GM23248 (cell line): ENCODE measurements around the gene GCM1. TPM values are rescaled to one million over a fixed set of nuclear protein-coding genes. Genes with fewer than 3 reads are reported as not detected.

ENCODE experiments used
- DNase-seq: peaks from one replicate; pipeline ENCODE4 v3.0.0-alpha.2; 2015
- H2AFZ ChIP-seq: fragments of 200-600 bp; sonication (generic); 2 replicates; pipeline ENCODE4 v1.6.1; 2016; ENCODE audit warnings: antibody characterized with exemption
- H3F3A ChIP-seq: fragments of 200-600 bp; sonication (generic); 2 replicates; pipeline ENCODE4 v1.6.1; 2016; ENCODE audit warnings: mild to moderate bottlenecking, antibody characterized with exemption, mixed run types; ENCODE audit not compliant: insufficient read depth
- H3K27ac ChIP-seq: fragments of 200-600 bp; sonication (generic); 2 replicates; pipeline ENCODE4 v1.5.1; 2016; ENCODE audit warnings: mild to moderate bottlenecking
- H3K27me3 ChIP-seq: fragments of 200-600 bp; sonication (generic); replicated peaks from 2 replicates; pipeline ENCODE4 v1.6.1; 2016; ENCODE audit warnings: mild to moderate bottlenecking; ENCODE audit not compliant: insufficient read depth
- H3K36me3 ChIP-seq: fragments of 200-600 bp; sonication (generic); 2 replicates; pipeline ENCODE4 v1.6.1; 2016; ENCODE audit warnings: low read depth, mild to moderate bottlenecking
- H3K4me1 ChIP-seq: fragments of 200-600 bp; sonication (generic); 2 replicates; pipeline ENCODE4 v1.6.1; 2016; ENCODE audit warnings: mild to moderate bottlenecking; ENCODE audit not compliant: insufficient read depth
- H3K4me2 ChIP-seq: fragments of 200-600 bp; sonication (generic); one replicate; pipeline ENCODE4 v1.6.1; 2016; ENCODE audit warnings: mild to moderate bottlenecking; ENCODE audit not compliant: unreplicated experiment
- H3K4me3 ChIP-seq: fragments of 200-600 bp; sonication (generic); 2 replicates; pipeline ENCODE4 v1.5.1; 2016; ENCODE audit warnings: mild to moderate bottlenecking
- H3K79me2 ChIP-seq: fragments of 200-600 bp; sonication (generic); 2 replicates; pipeline ENCODE4 v1.6.1; 2016; ENCODE audit warnings: mild to moderate bottlenecking; ENCODE audit not compliant: insufficient read depth
- H3K9ac ChIP-seq: fragments of 200-600 bp; sonication (generic); 2 replicates; pipeline ENCODE4 v1.6.1; 2016; ENCODE audit warnings: mild to moderate bottlenecking
- H3K9me2 ChIP-seq: fragments of 200-600 bp; sonication (generic); 2 replicates; pipeline ENCODE4 v1.6.1; 2016; ENCODE audit warnings: mixed run types, mild to moderate bottlenecking, moderate library complexity; ENCODE audit not compliant: insufficient read depth
- H3K9me3 ChIP-seq: fragments of 200-600 bp; sonication (generic); one replicate; pipeline ENCODE4 v1.6.1; 2017; ENCODE audit warnings: low read depth
- H4K20me1 ChIP-seq: fragments of 200-600 bp; sonication (generic); 2 replicates; pipeline ENCODE4 v1.6.0; 2016; ENCODE audit not compliant: insufficient read depth
- EZH2 ChIP-seq: fragments of 200-600 bp; sonication (generic); IDR thresholded peaks from 2 replicates; pipeline ENCODE4 v1.6.1; 2018; ENCODE audit warnings: antibody characterized with exemption, mild to moderate bottlenecking; ENCODE audit not compliant: insufficient read depth, poor library complexity, severe bottlenecking
- EZH2phosphoT487 ChIP-seq: fragments of 200-600 bp; sonication (generic); IDR thresholded peaks from 2 replicates; pipeline ENCODE4 v1.6.1; 2018; ENCODE audit warnings: antibody characterized with exemption, moderate library complexity, mild to moderate bottlenecking, low read depth; ENCODE audit not compliant: insufficient read depth
- WGBS, 2 experiments: methylation state at CpG; one replicate each; pipeline ENCODE4 v1.1.6; 2015 to 2017; ENCODE audit warnings: low lambda C conversion rate in 2 of 2, low coverage in 1 of 2; ENCODE audit errors: missing lambda C conversion rate in 2 of 2; 5-methylcytosine and 5-hydroxymethylcytosine counted together
- in situ Hi-C: fragments of 300-500 bp; cut with MboI; formaldehyde crosslinking; loops from 2 replicates; pipeline ENCODE4 v1.15.0; 2020
- polyA plus RNA-seq: library from polyadenylated mRNA; unstranded; fragments of >200 nt; fragmentation: Nextera tagmentation; extraction: Ambion mirVana; gene quantifications from 2 replicates; pipeline ENCODE4 v1.2.1, GENCODE V29; 2016
- total RNA-seq: library from RNA; depleted of rRNA; stranded (reverse); fragments of >200 nt; shearing (Covaris generic); gene quantifications from 2 replicates; pipeline ENCODE4 v1.2.3, GENCODE V29; 2014

Gene GCM1
- total and polyA plus RNA-seq, 2 experiments from 2014 or later: not detected

- Histone ChIP-seq H3K9ac (no peak overlapping the region), H3K79me2 (peaks cover 6% of the 10 kb centered on the region; the same call in 1 of the 2 replicates), H4K20me1 (no peaks in the 10 kb centered on the region), H3F3A (peaks cover 25% of the 10 kb centered on the region; the same call in 1 of the 2 replicates), H3K4me3 (no peak overlapping the region), H3K27ac (peak overlapping the region; percentile 65), H3K27me3 (no peaks in the 10 kb centered on the region), H3K4me2 (no peak overlapping the region), H3K9me3 (no peaks in the 10 kb centered on the region), H3K9me2 (no peaks in the 10 kb centered on the region), H2AFZ (no peak overlapping the region), H3K36me3 (peaks cover 76% of the 10 kb centered on the region), H3K4me1 (peaks cover 29% of the 10 kb centered on the region)
- DNase-seq: peak; percentile 72
- WGBS, 2 experiments: 53 to 61% methylated on average over 1 of the region's 1 CpG
- in situ Hi-C loops: no loop called here
- TF ChIP-seq EZH2phosphoT487: no peak
- TF ChIP-seq EZH2: no peak
Measured at GRCh38 chr6:53095716-53096115, 52.9 kb downstream of the GCM1 start.

- TF ChIP-seq EZH2 (no peak), EZH2phosphoT487 (no peak)
- WGBS, 2 experiments: 95 to 97% methylated on average over 3 of the region's 3 CpGs
- Histone ChIP-seq H3K9me3 (no peaks in the 10 kb centered on the region), H3K4me1 (peaks cover 25% of the 10 kb centered on the region), H3K36me3 (peaks cover 71% of the 10 kb centered on the region), H4K20me1 (no peaks in the 10 kb centered on the region), H3K9ac (no peak overlapping the region), H3K27ac (no peak overlapping the region), H3K4me3 (no peak overlapping the region), H3K4me2 (no peak overlapping the region), H3K79me2 (peaks cover 6% of the 10 kb centered on the region; the same call in 1 of the 2 replicates), H3K9me2 (no peaks in the 10 kb centered on the region), H2AFZ (no peak overlapping the region), H3K27me3 (no peaks in the 10 kb centered on the region), H3F3A (peaks cover 25% of the 10 kb centered on the region; the same call in 1 of the 2 replicates)
- in situ Hi-C loops: no loop called here
- DNase-seq: no peak
Measured at GRCh38 chr6:53095270-53095669, 53.4 kb downstream of the GCM1 start.

- TF ChIP-seq EZH2 (no peak), EZH2phosphoT487 (no peak)
- H3K36me3 ChIP-seq: peaks cover 56% of the 10 kb centered on the region
Measured at GRCh38 chr6:53090576-53090975, 58.1 kb downstream of the GCM1 start.

GRCh38 chr6:53089948-53090347, 58.7 kb downstream of the GCM1 start:
- no peak overlapping the region for H3K27ac ChIP-seq
- no peak overlapping the region for H3K9ac ChIP-seq
- H3K9me2 ChIP-seq: no peaks in the 10 kb centered on the region
- no peak overlapping the region for H3K4me2 ChIP-seq
- DNase-seq: no peak
- H3K4me3 ChIP-seq: no peak overlapping the region
- H3K36me3 ChIP-seq: peaks cover 58% of the 10 kb centered on the region
- H3K9me3 ChIP-seq: no peaks in the 10 kb centered on the region
- H4K20me1 ChIP-seq: no peaks in the 10 kb centered on the region
- peaks cover 7% of the 10 kb centered on the region for H3K4me1 ChIP-seq
- no peaks in the 10 kb centered on the region for H3K27me3 ChIP-seq
- no peak overlapping the region for H2AFZ ChIP-seq
- in situ Hi-C loops: no loop called here
- peaks cover 6% of the 10 kb centered on the region; the same call in 1 of the 2 replicates for H3K79me2 ChIP-seq
- H3F3A ChIP-seq: peaks cover 8% of the 10 kb centered on the region; the same call in 1 of the 2 replicates
- TF ChIP-seq EZH2phosphoT487: no peak
- no peak for TF ChIP-seq EZH2

More at GRCh38 chr6:53090576-53090975, 58.1 kb downstream of the GCM1 start:
- Histone ChIP-seq H3K27ac (peak overlapping the region; percentile 31; the same call in 1 of the 2 replicates), H2AFZ (no peak overlapping the region), H3K4me3 (no peak overlapping the region), H3K9me2 (no peaks in the 10 kb centered on the region), H3K4me1 (peaks cover 13% of the 10 kb centered on the region), H3K9ac (no peak overlapping the region), H4K20me1 (no peaks in the 10 kb centered on the region), H3K79me2 (peaks cover 6% of the 10 kb centered on the region; the same call in 1 of the 2 replicates), H3K9me3 (no peaks in the 10 kb centered on the region), H3K27me3 (no peaks in the 10 kb centered on the region), H3F3A (peaks cover 14% of the 10 kb centered on the region; the same call in 1 of the 2 replicates), H3K4me2 (no peak overlapping the region)
- peak; percentile 81 for DNase-seq
- 44 to 65% methylated on average over 2 of the region's 2 CpGs for WGBS, 2 experiments
- in situ Hi-C loops: no loop called here

GRCh38 chr6:53086302-53086701, 62.3 kb downstream of the GCM1 start:
- Histone ChIP-seq H4K20me1 (no peaks in the 10 kb centered on the region), H3K4me3 (no peak overlapping the region), H3K4me2 (no peak overlapping the region), H3K36me3 (peaks cover 62% of the 10 kb centered on the region), H3K4me1 (peaks cover 4% of the 10 kb centered on the region; the same call in 1 of the 2 replicates), H3K9me3 (no peaks in the 10 kb centered on the region), H3K27me3 (no peaks in the 10 kb centered on the region), H2AFZ (no peak overlapping the region), H3K9me2 (no peaks in the 10 kb centered on the region), H3K9ac (no peak overlapping the region), H3K27ac (no peak overlapping the region), H3K79me2 (peaks cover 6% of the 10 kb centered on the region; the same call in 1 of the 2 replicates), H3F3A (no peaks in the 10 kb centered on the region)
- TF ChIP-seq EZH2 (no peak), EZH2phosphoT487 (no peak)
- in situ Hi-C loops: no loop called here
- 48 to 50% methylated on average over 2 of the region's 2 CpGs for WGBS, 2 experiments
- no peak for DNase-seq
